Endothelial cell of umbilical vein (primary cell): ENCODE measurements around the gene RASSF10. TPM values are rescaled to one million over a fixed set of nuclear protein-coding genes. Genes with fewer than 3 reads are reported as not detected.

Experiments used
- BruUV-seq: library from RNA; stranded (reverse); fragments of 400-500 nt; replicated peaks from 2 replicates; lab custom pipeline; 2021; lab: Mats Ljungman, UMichigan
- CTCF ChIA-PET: fragments of 300-600, 350-600 bp; sonication (Branson Sonifier 250); formaldehyde crosslinking; loops from one replicate; lab custom pipeline; 2021; ENCODE audit warnings: antibody characterized with exemption, inconsistent platforms; lab: Charles Lee
- POLR2A ChIA-PET: fragments of 300-600, 350-600 bp; sonication (Branson Sonifier 250); formaldehyde crosslinking; loops from one replicate; lab custom pipeline; 2021; ENCODE audit warnings: antibody characterized with exemption, inconsistent platforms; lab: Charles Lee
- DNase-seq: peaks from one replicate; pipeline ENCODE4 v3.0.0-alpha.2; 2011; ENCODE audit warnings: low read depth, low spot score
- FAIRE-seq: peaks from 2 replicates; lab custom pipeline; 2011; peaks lifted over from hg19 to GRCh38; lab: Jason Lieb, UNC
- H2AFZ ChIP-seq: 2 replicates; pipeline ENCODE4 v1.6.0; 2012; ENCODE audit warnings: low read depth, low read length, control low read depth, inconsistent platforms
- H3K27ac ChIP-seq: 2 replicates; pipeline ENCODE4 v1.5.1; 2011; ENCODE audit warnings: low read depth, mild to moderate bottlenecking, control low read depth, low read length, moderate library complexity; ENCODE audit not compliant: insufficient read depth
- H3K27me3 ChIP-seq, 2 experiments: 2 replicates each; pipeline versions ENCODE4 v1.6.0 to v1.6.1; 2011; ENCODE audit warnings: low read length in 2 of 2, mixed read lengths in 1 of 2; ENCODE audit not compliant: control insufficient read depth in 2 of 2, insufficient read depth in 2 of 2
- H3K36me3 ChIP-seq, 2 experiments: 2 replicates in 1 of 2; 3 replicates in 1 of 2; pipeline ENCODE4 v1.5.1; 2011; ENCODE audit warnings: low read length in 2 of 2, mild to moderate bottlenecking in 1 of 2, moderate library complexity in 1 of 2; ENCODE audit not compliant: control insufficient read depth in 2 of 2, insufficient read depth in 2 of 2; ENCODE audit errors: extremely low read depth in 1 of 2
- H3K4me1 ChIP-seq: 3 replicates; pipeline ENCODE4 v1.5.1; 2011; ENCODE audit warnings: mild to moderate bottlenecking, low read length; ENCODE audit not compliant: control insufficient read depth, insufficient read depth; ENCODE audit errors: extremely low read depth
- H3K4me2 ChIP-seq: 2 replicates; pipeline ENCODE4 v1.6.1; 2011; ENCODE audit warnings: low read length, control low read depth, mixed read lengths; ENCODE audit not compliant: insufficient read depth
- H3K4me3 ChIP-seq, 3 experiments: fragments of 200-600 bp in 1 of 3; sonication (generic), shearing (Covaris generic) in 1 of 3; replicated peaks in 1 of 3; 2 replicates each; pipeline ENCODE4 v1.5.1; 2011 to 2016; ENCODE audit warnings: control low read depth in 3 of 3, low read length in 3 of 3, mild to moderate bottlenecking in 2 of 3, inconsistent platforms in 1 of 3, low read depth in 1 of 3, moderate library complexity in 1 of 3; ENCODE audit not compliant: insufficient read depth in 1 of 3
- H3K79me2 ChIP-seq: 2 replicates; pipeline ENCODE4 v1.6.0; 2012; ENCODE audit warnings: low read length, inconsistent platforms; ENCODE audit not compliant: control insufficient read depth, insufficient read depth
- H3K9ac ChIP-seq: replicated peaks from 2 replicates; pipeline ENCODE3; 2011; ENCODE audit warnings: low read length, control low read depth; ENCODE audit not compliant: insufficient read depth; ENCODE audit errors: extremely low read depth
- H3K9me1 ChIP-seq: replicated peaks from 3 replicates; pipeline ENCODE4 v1.6.0; 2011; ENCODE audit warnings: mild to moderate bottlenecking, low read length; ENCODE audit not compliant: control insufficient read depth, insufficient read depth; ENCODE audit errors: extremely low read depth
- H3K9me3 ChIP-seq: replicated peaks from 2 replicates; pipeline ENCODE4 v1.5.1; 2012; ENCODE audit warnings: low read length, inconsistent platforms; ENCODE audit not compliant: control insufficient read depth, insufficient read depth
- H4K20me1 ChIP-seq: replicated peaks from 2 replicates; pipeline ENCODE3; 2011; ENCODE audit warnings: mild to moderate bottlenecking, low read length; ENCODE audit not compliant: control insufficient read depth, insufficient read depth; ENCODE audit errors: extremely low read depth
- CTCF ChIP-seq, 2 donors: IDR thresholded peaks; 1 replicate in 1 of 2; 2 replicates in 1 of 2; pipeline ENCODE4 v1.5.1; 2011; ENCODE audit warnings: low read length in 2 of 2, mild to moderate bottlenecking in 2 of 2, moderate library complexity in 2 of 2, control low read depth in 1 of 2, inconsistent platforms in 1 of 2, low read depth in 1 of 2; ENCODE audit not compliant: insufficient read depth in 1 of 2; ENCODE audit errors: extremely low read depth in 1 of 2
- EZH2 ChIP-seq: IDR thresholded peaks from 2 replicates; pipeline ENCODE4 v1.6.1; 2012; ENCODE audit warnings: borderline replicate concordance, low read depth, mild to moderate bottlenecking, moderate library complexity, low read length, inconsistent platforms; ENCODE audit not compliant: severe bottlenecking
- FOS ChIP-seq: IDR thresholded peaks from 2 replicates; pipeline ENCODE4 v1.6.1; 2011; ENCODE audit warnings: mild to moderate bottlenecking, low read length, moderate library complexity, borderline replicate concordance; ENCODE audit not compliant: insufficient read depth
- GATA2 ChIP-seq: IDR thresholded peaks from 2 replicates; pipeline ENCODE4 v1.7.0; 2011; ENCODE audit warnings: low read depth, mild to moderate bottlenecking, moderate library complexity, mixed read lengths, low read length; ENCODE audit not compliant: insufficient read length, insufficient read depth
- JUN ChIP-seq: IDR thresholded peaks from 2 replicates; pipeline ENCODE4 v1.6.1; 2011; ENCODE audit warnings: borderline replicate concordance, low read depth; ENCODE audit not compliant: insufficient read length, insufficient read depth
- MAX ChIP-seq: IDR thresholded peaks from 2 replicates; pipeline ENCODE4 v1.6.1; 2011; ENCODE audit not compliant: insufficient read depth, insufficient read length
- MYC ChIP-seq: IDR thresholded peaks from one replicate; pipeline ENCODE4 v1.6.1; 2011; ENCODE audit warnings: mild to moderate bottlenecking, low read depth, low read length
- POLR2A ChIP-seq: IDR thresholded peaks from 2 replicates; pipeline ENCODE4 v1.6.1; 2012; ENCODE audit warnings: low read depth, mild to moderate bottlenecking, control low read depth, low read length
- POLR2AphosphoS5 ChIP-seq: IDR thresholded peaks from 2 replicates; pipeline ENCODE4 v1.6.1; 2012; ENCODE audit warnings: low read depth, mild to moderate bottlenecking, control low read depth, low read length, moderate library complexity; ENCODE audit not compliant: insufficient read depth
- dilution Hi-C: fragments of 300-500 bp; cut with MboI; formaldehyde crosslinking; loops from one replicate; pipeline ENCODE4 v1.15.0; 2019; ENCODE audit warnings: low sequenced_read_pairs; ENCODE audit not compliant: extremely low pct_ligation_motif_present
- intact Hi-C: fragments of 100-400 bp; cut with micrococcal nuclease; formaldehyde crosslinking; loops from one replicate; pipeline ENCODE4 v1.10.0; 2022
- polyA plus RNA-seq, 4 experiments: library from polyadenylated mRNA; depleted of rRNA in 3 of 4; stranded (reverse) in 3 of 4; unstranded in 1 of 4; fragments of >200 nt; gene quantifications; 2 replicates each; pipeline versions ENCODE4 v1.2.1 to v1.2.3, GENCODE V29; 2011 to 2012; ENCODE audit warnings: missing spikeins in 1 of 4
- total RNA-seq: library from RNA; stranded (reverse); gene quantifications from 2 replicates; pipeline ENCODE4 v1.2.3, GENCODE V29; 2021

Gene RASSF10
- total and polyA plus RNA-seq, 2 donors (not counting 3 experiments of a cell fraction or from before 2014, with no cell fraction given) = 0.03 TPM; not detected in 1

- Histone ChIP-seq H3K4me2 (no peak overlapping the region), H3K9me3 (no peaks in the 10 kb centered on the region), H2AFZ (no peak overlapping the region), H3K4me1 (no peaks in the 10 kb centered on the region), H3K9ac (no peak overlapping the region), H3K27me3 (peaks cover 18 to 44% of the 10 kb centered on the region in 2 experiments), H3K36me3 (no peaks in the 10 kb centered on the region), H3K9me1 (no peaks in the 10 kb centered on the region), H4K20me1 (no peaks in the 10 kb centered on the region), H3K4me3 (no peak overlapping the region), H3K79me2 (no peaks in the 10 kb centered on the region), H3K27ac (no peak overlapping the region)
- DNase-seq = no peak
- no peak for FAIRE-seq
- CTCF ChIA-PET = no interaction called here
- BruUV-seq = no TSS peak
- POLR2A ChIA-PET = no interaction called here
- dilution Hi-C loops = no loop called here
- no peak for TF ChIP-seq MYC
- no peak for TF ChIP-seq MAX
- TF ChIP-seq EZH2 = no peak
- TF ChIP-seq CTCF (IDR thresholded peaks at IDR 0.05; ENCODE audit: extremely low read depth in 1 of 2, insufficient read depth in 1 of 2, low read depth in 1 of 2, low read length in 2 of 2) = no peak
- TF ChIP-seq POLR2AphosphoS5 = no peak
- TF ChIP-seq POLR2A = no peak
- TF ChIP-seq JUN = no peak
- no peak for TF ChIP-seq FOS
- TF ChIP-seq GATA2 = no peak
- intact Hi-C loops = no loop called here
Measured at GRCh38 chr11:13019313-13019712, 10.2 kb downstream of the RASSF10 start.
